BLaER1 treated with 17β-estradiol and CSF1 and Interleukin-3, amounts not matched to agents 10 nM and 100 nM (cell line): ENCODE measurements around the gene DPP6.

Experiments
- H3K27ac ChIP-seq, 11 experiments: shearing (Covaris generic); formaldehyde crosslinking; 2 replicates each; pipeline ENCODE4 v1.8.1; 2022
- H3K27me3 ChIP-seq, 11 experiments: shearing (Covaris generic); formaldehyde crosslinking; 2 replicates each; pipeline ENCODE4 v1.8.1; 2022
- H3K36me3 ChIP-seq, 11 experiments: shearing (Covaris generic); formaldehyde crosslinking; 2 replicates each; pipeline ENCODE4 v1.8.1; 2022
- H3K4me1 ChIP-seq, 10 experiments: shearing (Covaris generic); formaldehyde crosslinking; 2 replicates each; pipeline ENCODE4 v1.8.1; 2022
- H3K4me2 ChIP-seq, 11 experiments: shearing (Covaris generic); formaldehyde crosslinking; 2 replicates each; pipeline ENCODE4 v1.8.1; 2022
- H3K4me3 ChIP-seq, 10 experiments: shearing (Covaris generic); formaldehyde crosslinking; 2 replicates each; pipeline ENCODE4 v1.8.1; 2022
- H3K9ac ChIP-seq, 11 experiments: shearing (Covaris generic); formaldehyde crosslinking; 2 replicates each; pipeline ENCODE4 v1.8.1; 2022
- H3K9me3 ChIP-seq, 11 experiments: shearing (Covaris generic); formaldehyde crosslinking; replicated peaks in 1 of 11; 2 replicates each; pipeline ENCODE4 v1.8.1; 2022
- H4K20me1 ChIP-seq, 11 experiments: shearing (Covaris generic); formaldehyde crosslinking; 2 replicates each; pipeline ENCODE4 v1.8.1; 2022
- Cebpa-rat ChIP-seq, 11 experiments: shearing (Covaris generic); IDR thresholded peaks; 2 replicates each; pipeline ENCODE4 v1.8.1; 2022

Gene DPP6

GRCh38 chr7:154852205-154852604 lies 800.0 kb downstream of the DPP6 start:
- Histone ChIP-seq H3K9me3 (peaks cover 0 to 26% (median 5%) of the 10 kb centered on the region in 11 experiments; a peak in 7 of 22 replicates), H3K4me3 (no peak overlapping the region), H4K20me1 (no peaks in the 10 kb centered on the region), H3K27me3 (no peaks in the 10 kb centered on the region), H3K4me2 (no peak overlapping the region), H3K9ac (no peak overlapping the region), H3K36me3 (no peaks in the 10 kb centered on the region), H3K4me1 (peaks cover 0 to 4% (median 0%) of the 10 kb centered on the region in 10 experiments; a peak in 1 of 20 replicates), H3K27ac (no peak overlapping the region)
- no peak for TF ChIP-seq Cebpa-rat (IDR thresholded peaks at IDR 0.05)

- Histone ChIP-seq H3K4me2 (no peak overlapping the region), H3K27ac (no peak overlapping the region), H3K27me3 (no peaks in the 10 kb centered on the region), H4K20me1 (no peaks in the 10 kb centered on the region), H3K4me3 (no peak overlapping the region), H3K9ac (no peak overlapping the region), H3K36me3 (no peaks in the 10 kb centered on the region), H3K4me1 (peaks cover 0 to 1% (median 0%) of the 10 kb centered on the region in 10 experiments; a peak in 1 of 20 replicates), H3K9me3 (peaks cover 0 to 26% (median 5%) of the 10 kb centered on the region in 11 experiments; a peak in 7 of 22 replicates)
- TF ChIP-seq Cebpa-rat (IDR thresholded peaks at IDR 0.05) = no peak
These were observed 801.0 kb downstream of the DPP6 start for GRCh38 chr7:154853063-154853726.

GRCh38 chr7:154853727-154854095 lies 801.5 kb downstream of the DPP6 start:
- Histone ChIP-seq H3K27me3 (no peaks in the 10 kb centered on the region), H3K4me2 (no peak overlapping the region), H3K9ac (no peak overlapping the region), H3K9me3 (peaks cover 0 to 26% (median 5%) of the 10 kb centered on the region in 11 experiments; a peak in 7 of 22 replicates), H4K20me1 (no peaks in the 10 kb centered on the region), H3K4me3 (no peak overlapping the region), H3K36me3 (no peaks in the 10 kb centered on the region), H3K4me1 (no peaks in the 10 kb centered on the region), H3K27ac (no peak overlapping the region)
- no peak for TF ChIP-seq Cebpa-rat (IDR thresholded peaks at IDR 0.05)

GRCh38 chr7:154854836-154855235 lies 802.6 kb downstream of the DPP6 start:
- no peaks in the 10 kb centered on the region for H3K36me3 ChIP-seq
- peaks cover 0 to 21% (median 3%) of the 10 kb centered on the region in 11 experiments; a peak in 7 of 22 replicates for H3K9me3 ChIP-seq
- H3K27me3 ChIP-seq = no peaks in the 10 kb centered on the region
- H3K4me1 ChIP-seq = no peaks in the 10 kb centered on the region
- no peak overlapping the region for H3K27ac ChIP-seq
- no peak for TF ChIP-seq Cebpa-rat (IDR thresholded peaks at IDR 0.05)
- no peak overlapping the region for H3K4me3 ChIP-seq
- no peak overlapping the region for H3K4me2 ChIP-seq
- no peak overlapping the region for H3K9ac ChIP-seq
- no peaks in the 10 kb centered on the region for H4K20me1 ChIP-seq

GRCh38 chr7:154855366-154855765 lies 803.2 kb downstream of the DPP6 start:
- no peak overlapping the region for H3K4me2 ChIP-seq
- no peaks in the 10 kb centered on the region for H4K20me1 ChIP-seq
- H3K36me3 ChIP-seq = no peaks in the 10 kb centered on the region
- H3K4me1 ChIP-seq = no peaks in the 10 kb centered on the region
- H3K9ac ChIP-seq = no peak overlapping the region
- H3K9me3 ChIP-seq = peaks cover 0 to 16% (median 0%) of the 10 kb centered on the region in 11 experiments; a peak in 5 of 22 replicates
- H3K27me3 ChIP-seq = no peaks in the 10 kb centered on the region
- no peak overlapping the region for H3K4me3 ChIP-seq
- H3K27ac ChIP-seq = no peak overlapping the region
- TF ChIP-seq Cebpa-rat (IDR thresholded peaks at IDR 0.05) = no peak

- Histone ChIP-seq H3K27me3 (no peaks in the 10 kb centered on the region), H3K4me3 (no peak overlapping the region), H3K4me2 (no peak overlapping the region), H3K9ac (no peak overlapping the region), H3K9me3 (peaks cover 0 to 13% (median 0%) of the 10 kb centered on the region in 11 experiments; a peak in 5 of 22 replicates), H3K4me1 (no peaks in the 10 kb centered on the region), H4K20me1 (no peaks in the 10 kb centered on the region), H3K36me3 (no peaks in the 10 kb centered on the region), H3K27ac (no peak overlapping the region)
- no peak for TF ChIP-seq Cebpa-rat (IDR thresholded peaks at IDR 0.05)
These were observed 804.5 kb downstream of the DPP6 start for GRCh38 chr7:154856733-154857132.

- Histone ChIP-seq H3K36me3 (no peaks in the 10 kb centered on the region), H3K27ac (no peak overlapping the region), H3K9ac (no peak overlapping the region), H4K20me1 (no peaks in the 10 kb centered on the region), H3K4me2 (no peak overlapping the region), H3K4me3 (no peak overlapping the region), H3K9me3 (peaks cover 0 to 8% (median 0%) of the 10 kb centered on the region in 11 experiments; a peak in 5 of 22 replicates), H3K27me3 (no peaks in the 10 kb centered on the region), H3K4me1 (peaks cover 0 to under 1% (median 0%) of the 10 kb centered on the region in 10 experiments; a peak in 1 of 20 replicates)
- no peak for TF ChIP-seq Cebpa-rat (IDR thresholded peaks at IDR 0.05)
These were observed 805.0 kb downstream of the DPP6 start for GRCh38 chr7:154857240-154857639.

GRCh38 chr7:154857728-154858681 lies 805.8 kb downstream of the DPP6 start:
- H3K4me1 ChIP-seq = peaks cover 0 to 7% (median 0%) of the 10 kb centered on the region in 10 experiments; a peak in 4 of 20 replicates
- H4K20me1 ChIP-seq = no peaks in the 10 kb centered on the region
- H3K4me2 ChIP-seq = no peak overlapping the region
- H3K27ac ChIP-seq = no peak overlapping the region
- TF ChIP-seq Cebpa-rat (IDR thresholded peaks at IDR 0.05) = no peak
- H3K4me3 ChIP-seq = no peak overlapping the region
- H3K36me3 ChIP-seq = no peaks in the 10 kb centered on the region
- no peaks in the 10 kb centered on the region for H3K27me3 ChIP-seq
- H3K9me3 ChIP-seq = peaks cover 0 to 2% (median 0%) of the 10 kb centered on the region in 11 experiments; a peak in 1 of 22 replicates
- no peak overlapping the region for H3K9ac ChIP-seq

- Histone ChIP-seq H3K36me3 (no peaks in the 10 kb centered on the region), H4K20me1 (no peaks in the 10 kb centered on the region), H3K9ac (no peak overlapping the region), H3K9me3 (no peaks in the 10 kb centered on the region), H3K27ac (no peak overlapping the region), H3K27me3 (no peaks in the 10 kb centered on the region), H3K4me3 (no peak overlapping the region), H3K4me2 (no peak overlapping the region), H3K4me1 (peaks cover 0 to 7% (median 0%) of the 10 kb centered on the region in 10 experiments; a peak in 4 of 20 replicates)
- no peak for TF ChIP-seq Cebpa-rat (IDR thresholded peaks at IDR 0.05)
These were observed 806.8 kb downstream of the DPP6 start for GRCh38 chr7:154858836-154859537.
